PC-3 (cell line): Measurements from ENCODE around the gene ESR2. TPM values are rescaled to one million over a fixed set of nuclear protein-coding genes. Genes with fewer than 3 reads are reported as not detected.

ENCODE experiments used
- ATAC-seq: fragments of 200-7000 bp; cut with Tn5 transposase; 2 replicates; pipeline ENCODE4 v1.9.1; 2020; ENCODE audit warnings: mild to moderate bottlenecking, moderate library complexity
- BruUV-seq: library from RNA; stranded (reverse); fragments of 400-500 nt; replicated peaks from 2 replicates; lab custom pipeline; 2021; lab: Mats Ljungman, UMichigan
- CTCF ChIA-PET: fragments of 300-600 bp; sonication (Branson Sonifier 250); formaldehyde crosslinking; loops from one replicate; lab custom pipeline; 2022; ENCODE audit warnings: antibody characterized with exemption; lab: Charles Lee
- POLR2A ChIA-PET: fragments of 300-600 bp; sonication (Branson Sonifier 250); formaldehyde crosslinking; loops from one replicate; lab custom pipeline; 2022; ENCODE audit warnings: antibody characterized with exemption; ENCODE audit not compliant: unreplicated experiment; lab: Charles Lee
- DNase-seq: peaks from one replicate; pipeline ENCODE4 v3.0.0-alpha.2; 2015
- H2AFZ ChIP-seq: fragments of 300-600 bp; sonication (generic); 2 replicates; pipeline ENCODE4 v1.6.0; 2016; ENCODE audit warnings: antibody characterized with exemption, low read length
- H3F3A ChIP-seq: fragments of 300-600 bp; sonication (generic); one replicate; pipeline ENCODE4 v1.6.0; 2017; ENCODE audit warnings: antibody characterized with exemption, low read length, control low read depth, mild to moderate bottlenecking; ENCODE audit not compliant: unreplicated experiment
- H3K27ac ChIP-seq: fragments of 300-600 bp; sonication (generic); 2 replicates; pipeline ENCODE4 v1.5.1; 2016; ENCODE audit warnings: mild to moderate bottlenecking, low read length
- H3K27me3 ChIP-seq: fragments of 300-600 bp; sonication (generic); 2 replicates; pipeline ENCODE4 v1.6.1; 2016; ENCODE audit warnings: low read length, mixed read lengths
- H3K36me3 ChIP-seq: fragments of 300-600 bp; sonication (generic); 2 replicates; pipeline ENCODE4 v1.6.1; 2016; ENCODE audit warnings: low read depth, mixed run types, low read length, mixed read lengths
- H3K4me1 ChIP-seq: fragments of 300-600 bp; sonication (generic); 2 replicates; pipeline ENCODE4 v1.5.1; 2016; ENCODE audit warnings: low read length; ENCODE audit not compliant: insufficient read depth
- H3K4me2 ChIP-seq: fragments of 300-600 bp; sonication (generic); 2 replicates; pipeline ENCODE4 v1.6.0; 2016; ENCODE audit warnings: low read length
- H3K4me3 ChIP-seq: fragments of 300-600 bp; sonication (generic); 2 replicates; pipeline ENCODE4 v1.5.1; 2016; ENCODE audit warnings: mild to moderate bottlenecking, low read length, mixed read lengths
- H3K79me2 ChIP-seq: fragments of 300-600 bp; sonication (generic); 2 replicates; pipeline ENCODE4 v1.6.1; 2017; ENCODE audit warnings: low read length, mixed read lengths
- H3K9ac ChIP-seq: fragments of 300-600 bp; sonication (generic); 2 replicates; pipeline ENCODE4 v1.6.0; 2016; ENCODE audit warnings: mild to moderate bottlenecking, low read length
- H3K9me2 ChIP-seq: fragments of 300-600 bp; sonication (generic); replicated peaks from 2 replicates; pipeline ENCODE4 v1.6.1; 2016; ENCODE audit warnings: mixed run types, low read length, mixed read lengths
- H3K9me3 ChIP-seq: fragments of 300-600 bp; sonication (generic); 2 replicates; pipeline ENCODE4 v1.6.1; 2016; ENCODE audit warnings: low read length, mixed read lengths
- H4K20me1 ChIP-seq: fragments of 300-600 bp; sonication (generic); 2 replicates; pipeline ENCODE4 v1.6.1; 2016; ENCODE audit warnings: low read length, mixed read lengths
- EZH2 ChIP-seq: fragments of 300-600 bp; sonication (generic); IDR thresholded peaks from one replicate; pipeline ENCODE4 v1.6.1; 2017; ENCODE audit warnings: antibody characterized with exemption, mild to moderate bottlenecking, low read length; ENCODE audit not compliant: unreplicated experiment
- EZH2phosphoT487 ChIP-seq: fragments of 300-600 bp; sonication (generic); IDR thresholded peaks from 2 replicates; pipeline ENCODE4 v1.6.1; 2018; ENCODE audit warnings: mild to moderate bottlenecking, antibody characterized with exemption, low read length, borderline replicate concordance
- intact Hi-C: fragments of 100-400 bp; cut with micrococcal nuclease; formaldehyde crosslinking; loops from 2 replicates; pipeline ENCODE4 v1.9.0; 2023
- total RNA-seq: library from RNA; depleted of rRNA; stranded (reverse); fragments of >200 nt; gene quantifications from 2 replicates; pipeline ENCODE4 v1.2.3, GENCODE V29; 2014
- TF ChIP-seq, protein P1 (sequence below): fragments of 300-600 bp; sonication (generic); conservative IDR thresholded peaks from 2 replicates; pipeline ENCODE4 v1.5.1; 2017; ENCODE audit warnings: antibody characterized with exemption, low read depth, mild to moderate bottlenecking, low read length

The ESR2 gene
- total RNA-seq, 1 experiment from 2014 or later = 0.18 TPM

DNA sequence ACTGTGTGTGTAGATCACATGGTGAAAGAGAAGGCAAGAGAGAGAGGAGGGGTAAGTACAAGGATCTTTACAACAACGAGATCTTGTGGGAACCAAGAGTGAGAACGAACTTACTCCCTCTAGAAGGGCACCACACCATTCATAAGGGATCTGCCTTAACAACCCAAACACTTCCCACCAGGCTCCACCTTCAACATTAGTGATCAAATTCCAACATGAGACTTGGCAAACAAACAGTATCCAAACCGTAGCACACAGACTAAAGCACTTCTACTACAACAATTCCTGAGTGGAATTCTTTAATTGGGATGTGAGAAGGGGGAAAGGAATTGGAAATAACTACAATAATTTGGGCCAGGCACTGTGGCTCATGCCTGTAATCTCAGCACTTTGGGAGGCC lies 35.0 kb upstream of the ESR2 start:
- ChIA-PET CTCF (no interaction called here), POLR2A (no interaction called here)
- no peaks in the 10 kb centered on the region for H3K79me2 ChIP-seq
- H3K9ac ChIP-seq = no peak overlapping the region
- H3K9me2 ChIP-seq = no peaks in the 10 kb centered on the region
- no peak overlapping the region for H3K27ac ChIP-seq
- no peaks in the 10 kb centered on the region for H3K36me3 ChIP-seq
- no peak overlapping the region for H3K4me3 ChIP-seq
- BruUV-seq = no TSS peak
- H3K27me3 ChIP-seq = no peaks in the 10 kb centered on the region
- H3K9me3 ChIP-seq = no peaks in the 10 kb centered on the region
- intact Hi-C loops = no loop called here
- H2AFZ ChIP-seq = no peak overlapping the region
- H4K20me1 ChIP-seq = no peaks in the 10 kb centered on the region
- H3K4me2 ChIP-seq = no peak overlapping the region
- peaks cover 9% of the 10 kb centered on the region for H3K4me1 ChIP-seq
- DNase-seq (no peak), ATAC-seq (no peak)
- peaks cover 6% of the 10 kb centered on the region for H3F3A ChIP-seq
- TF ChIP-seq EZH2phosphoT487 (no peak), EZH2 (no peak)
- TF ChIP-seq, protein P1, sequence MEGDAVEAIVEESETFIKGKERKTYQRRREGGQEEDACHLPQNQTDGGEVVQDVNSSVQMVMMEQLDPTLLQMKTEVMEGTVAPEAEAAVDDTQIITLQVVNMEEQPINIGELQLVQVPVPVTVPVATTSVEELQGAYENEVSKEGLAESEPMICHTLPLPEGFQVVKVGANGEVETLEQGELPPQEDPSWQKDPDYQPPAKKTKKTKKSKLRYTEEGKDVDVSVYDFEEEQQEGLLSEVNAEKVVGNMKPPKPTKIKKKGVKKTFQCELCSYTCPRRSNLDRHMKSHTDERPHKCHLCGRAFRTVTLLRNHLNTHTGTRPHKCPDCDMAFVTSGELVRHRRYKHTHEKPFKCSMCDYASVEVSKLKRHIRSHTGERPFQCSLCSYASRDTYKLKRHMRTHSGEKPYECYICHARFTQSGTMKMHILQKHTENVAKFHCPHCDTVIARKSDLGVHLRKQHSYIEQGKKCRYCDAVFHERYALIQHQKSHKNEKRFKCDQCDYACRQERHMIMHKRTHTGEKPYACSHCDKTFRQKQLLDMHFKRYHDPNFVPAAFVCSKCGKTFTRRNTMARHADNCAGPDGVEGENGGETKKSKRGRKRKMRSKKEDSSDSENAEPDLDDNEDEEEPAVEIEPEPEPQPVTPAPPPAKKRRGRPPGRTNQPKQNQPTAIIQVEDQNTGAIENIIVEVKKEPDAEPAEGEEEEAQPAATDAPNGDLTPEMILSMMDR = no peak

DNA sequence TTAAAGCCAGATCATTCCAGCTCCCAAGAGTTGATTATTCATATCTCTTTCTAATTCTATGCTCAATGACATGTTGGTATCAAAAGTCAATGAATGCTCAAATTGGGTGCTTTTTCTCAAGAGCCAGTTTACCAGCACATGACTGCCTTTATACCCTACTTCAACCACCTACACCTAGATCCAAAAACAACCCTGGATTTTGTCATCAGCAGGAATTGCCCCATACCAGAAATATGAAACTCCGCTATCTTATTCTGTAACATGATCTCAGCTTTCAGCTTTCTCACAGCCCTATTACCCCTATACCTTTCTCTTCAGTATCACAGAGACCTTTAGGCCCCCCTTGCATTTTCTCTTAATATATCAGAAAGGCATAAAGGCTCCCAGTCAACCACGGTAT lies 32.3 kb upstream of the ESR2 start:
- H3K27ac ChIP-seq = no peak overlapping the region
- no peak for TF ChIP-seq EZH2phosphoT487
- no peak for TF ChIP-seq EZH2
- TF ChIP-seq, protein P1 = no peak
- H3K4me3 ChIP-seq = no peak overlapping the region
- H3K36me3 ChIP-seq = no peaks in the 10 kb centered on the region
- no peak overlapping the region for H2AFZ ChIP-seq
- POLR2A ChIA-PET = no interaction called here
- H3K27me3 ChIP-seq = no peaks in the 10 kb centered on the region
- H3F3A ChIP-seq = peaks cover 6% of the 10 kb centered on the region
- H3K9me2 ChIP-seq = no peaks in the 10 kb centered on the region
- no peaks in the 10 kb centered on the region for H3K79me2 ChIP-seq
- no peak overlapping the region for H3K4me2 ChIP-seq
- H3K9me3 ChIP-seq = no peaks in the 10 kb centered on the region
- H3K4me1 ChIP-seq = peaks cover 9% of the 10 kb centered on the region
- CTCF ChIA-PET = no interaction called here
- no peaks in the 10 kb centered on the region for H4K20me1 ChIP-seq
- intact Hi-C loops = no loop called here
- ATAC-seq (no peak), DNase-seq (no peak)
- no TSS peak for BruUV-seq
- H3K9ac ChIP-seq = no peak overlapping the region

DNA sequence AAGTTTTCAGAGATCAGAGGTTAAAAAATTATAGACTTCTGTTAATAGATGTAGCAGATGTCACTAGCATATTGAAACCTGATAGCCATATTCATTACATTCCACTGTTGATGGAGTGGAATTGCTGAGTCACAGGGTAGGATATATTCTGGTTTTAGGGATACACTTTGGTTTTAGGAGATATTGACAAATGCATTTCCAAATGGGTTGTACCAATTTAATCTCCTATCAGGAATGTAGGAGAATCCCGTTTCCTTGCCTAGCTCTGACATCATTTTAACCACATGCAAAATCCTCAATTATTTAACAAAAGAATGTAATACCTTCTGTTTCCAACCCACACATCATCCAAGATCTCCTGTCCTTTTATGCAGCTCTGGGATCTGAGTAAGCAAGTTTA lies 30.7 kb upstream of the ESR2 start:
- ChIA-PET CTCF (no interaction called here), POLR2A (interaction anchor here (0.6 kb wide), 1 partner anchor 533 kb away, joined by 3 read pairs; no protein-coding TSS in a partner anchor)
- Histone ChIP-seq H3K4me1 (peaks cover 9% of the 10 kb centered on the region), H3K4me3 (no peak overlapping the region), H3K4me2 (no peak overlapping the region), H3K9ac (no peak overlapping the region), H3K9me3 (no peaks in the 10 kb centered on the region), H3K79me2 (no peaks in the 10 kb centered on the region), H3K27ac (peak overlapping the region; percentile 3; the same call in 1 of the 2 replicates), H3K36me3 (no peaks in the 10 kb centered on the region), H2AFZ (peak overlapping the region; percentile 10; the same call in 1 of the 2 replicates), H3K27me3 (no peaks in the 10 kb centered on the region), H3K9me2 (no peaks in the 10 kb centered on the region), H3F3A (peaks cover 6% of the 10 kb centered on the region), H4K20me1 (no peaks in the 10 kb centered on the region)
- DNase-seq (peak; percentile 65), ATAC-seq (peak; percentile 87)
- TF ChIP-seq EZH2phosphoT487 (no peak), EZH2 (no peak)
- TF ChIP-seq, protein P1 = no peak
- BruUV-seq = no TSS peak
- intact Hi-C loops = no loop called here
